HG02678 (cell line): Measurements from ENCODE around the gene EPHA10.
"Not testable (repeated sequence)": the region's sequence is repeated elsewhere in the genome, so short reads cannot be mapped to it uniquely, and the experiment has no call there.

Experiments
- ATAC-seq: cut with Tn5 transposase; IDR thresholded peaks from one replicate; pipeline ENCODE4 v1.9.1; 2021; ENCODE audit warnings: mild to moderate bottlenecking, moderate library complexity; ENCODE audit not compliant: unreplicated experiment

Gene EPHA10

GRCh38 chr1:37776946-37777516 lies 12.1 kb upstream of the EPHA10 start:
- ATAC-seq = no peak

- not testable (repeated sequence) for ATAC-seq
Observed at GRCh38 chr1:37771440-37771839, 6.5 kb upstream of the EPHA10 start.

- ATAC-seq = no peak
Observed at GRCh38 chr1:37767488-37767887, 2.6 kb upstream of the EPHA10 start.

- ATAC-seq = no peak
Observed at GRCh38 chr1:37765916-37766664, 1.2 kb upstream of the EPHA10 start.

GRCh38 chr1:37764414-37764825 lies 500 bp downstream of the EPHA10 start:
- ATAC-seq = no peak

- no peak for ATAC-seq
Observed at GRCh38 chr1:37763791-37764413, 1.0 kb downstream of the EPHA10 start.

GRCh38 chr1:37762516-37762915 lies 2.4 kb downstream of the EPHA10 start:
- no peak for ATAC-seq

GRCh38 chr1:37761416-37762095 lies 3.4 kb downstream of the EPHA10 start:
- ATAC-seq = no peak

- no peak for ATAC-seq
Observed at GRCh38 chr1:37759451-37759850, 5.5 kb downstream of the EPHA10 start.

- no peak for ATAC-seq
Observed at GRCh38 chr1:37755951-37756560, 8.9 kb downstream of the EPHA10 start.

GRCh38 chr1:37755290-37755689 lies 9.6 kb downstream of the EPHA10 start:
- ATAC-seq = no peak

GRCh38 chr1:37753473-37754321 lies 11.2 kb downstream of the EPHA10 start:
- no peak for ATAC-seq

- ATAC-seq = no peak
Observed at GRCh38 chr1:37752583-37753471, 12.1 kb downstream of the EPHA10 start.

- no peak for ATAC-seq
Observed at GRCh38 chr1:37752213-37752582, 12.7 kb downstream of the EPHA10 start.

- no peak for ATAC-seq
Observed at GRCh38 chr1:37748565-37748964, 16.4 kb downstream of the EPHA10 start.

GRCh38 chr1:37746806-37747205 lies 18.1 kb downstream of the EPHA10 start:
- ATAC-seq = no peak

GRCh38 chr1:37741662-37742061 lies 23.3 kb downstream of the EPHA10 start:
- ATAC-seq = no peak

GRCh38 chr1:37741130-37741529 lies 23.8 kb downstream of the EPHA10 start:
- ATAC-seq = no peak

GRCh38 chr1:37739222-37739621 lies 25.7 kb downstream of the EPHA10 start:
- ATAC-seq = no peak
